Ovary (tissue), 9 donors: Measurements from ENCODE around the gene INTU. TPM values are rescaled to one million over a fixed set of nuclear protein-coding genes. Genes with fewer than 3 reads are reported as not detected.

ENCODE experiments used
- DNase-seq, 5 donors: peaks; one replicate each; pipeline ENCODE4 v3.0.0-alpha.2; 2019 to 2020
- H3K27ac ChIP-seq, 2 donors: fragments of 200-600 bp; one replicate each; pipeline versions ENCODE4 v1.5.1 to v1.8.0; 2019 to 2022
- H3K27me3 ChIP-seq: fragments of 200-600 bp; one replicate; pipeline ENCODE4 v1.8.0; 2022
- H3K36me3 ChIP-seq: fragments of 200-600 bp; sonication (generic); one replicate; pipeline ENCODE4 v1.5.1; 2019
- H3K4me1 ChIP-seq: one replicate; pipeline ENCODE4 v1.8.1; 2013; ENCODE audit warnings: mild to moderate bottlenecking, moderate library complexity; ENCODE audit not compliant: insufficient read depth
- H3K4me3 ChIP-seq: fragments of 200-600 bp; sonication (generic); one replicate; pipeline ENCODE4 v1.5.1; 2017
- H3K9me3 ChIP-seq, 2 donors: fragments of 200-600 bp in 1 of 2; sonication (generic) in 1 of 2; one replicate each; pipeline versions ENCODE4 v1.5.1 to v1.8.1; 2013 to 2019; ENCODE audit warnings: mild to moderate bottlenecking in 1 of 2, moderate library complexity in 1 of 2
- EP300 ChIP-seq: sonication (generic); formaldehyde crosslinking; IDR thresholded peaks from one replicate; pipeline ENCODE4 v1.6.1; 2017; ENCODE audit warnings: antibody characterized with exemption
- POLR2A ChIP-seq: fragments of 450-650 bp; IDR thresholded peaks from one replicate; pipeline ENCODE4 v1.6.1; 2017; ENCODE audit warnings: antibody characterized with exemption, mild to moderate bottlenecking, moderate library complexity
- WGBS, 3 donors: extraction: QIAGEN DNeasy Blood & Tissue Kit in 1 of 3; methylation state at CpG; one replicate each; pipeline versions ENCODE4 v1.1.5 to v1.1.7; 2013 to 2017; 5-methylcytosine and 5-hydroxymethylcytosine counted together
- intact Hi-C, 4 donors: fragments of 100-400 bp; cut with DNase I; formaldehyde crosslinking; loops; one replicate each; pipeline versions ENCODE4 v1.11.0 to v1.15.1; 2022 to 2023
- polyA plus RNA-seq, 2 donors: library from polyadenylated mRNA; stranded (reverse); fragments of 200-250 nt in 1 of 2; fragments of 350-450 nt in 1 of 2; fragmentation: Illumina TruSeq in 1 of 2; extraction: RNeasy Lipid Tissue Mini Kit (QIAGEN cat#74804) in 1 of 2; gene quantifications; one replicate each; pipeline ENCODE4 v1.2.3, GENCODE V29; 2013 to 2014
- total RNA-seq, 7 donors: library from RNA; depleted of rRNA in 2 of 7; stranded (reverse); fragments of >200 nt in 2 of 7; fragmentation: NEBNext Ultra II Directional in 3 of 7; extraction: Animal tissue kit (Norgen Biotek cat#: 25700) in 3 of 7; gene quantifications; one replicate each; pipeline versions ENCODE4 v1.1.0 to v1.2.4, GENCODE V29; 2016 to 2023
- TF ChIP-seq, protein P1 (sequence below), 3 donors: fragments of 450-650 bp in 2 of 3; fragments of 200-600 bp in 1 of 3; IDR thresholded peaks; one replicate each; pipeline versions ENCODE4 v1.5.1 to v1.8.0; 2016 to 2022; ENCODE audit warnings: antibody characterized with exemption in 3 of 3, mild to moderate bottlenecking in 1 of 3
- donor health status: DM: no; HTN: no; CAD: no; lungs with moderate emphysema.
- donor health status: DM: no; HTN: no; CAD: no.
- donor health status: Bipolar disorder and iron deficiency.
- donor health status: DM: yes; HTN: yes; CAD: no.
- donor health status: DM: no; HTN: no; CAD: no.
- donor health status: DM: yes; HTN: yes; CAD: no.

INTU gene
- total and polyA plus RNA-seq, 9 donors: 5.5 to 23.2 (median 11.7) TPM

DNA sequence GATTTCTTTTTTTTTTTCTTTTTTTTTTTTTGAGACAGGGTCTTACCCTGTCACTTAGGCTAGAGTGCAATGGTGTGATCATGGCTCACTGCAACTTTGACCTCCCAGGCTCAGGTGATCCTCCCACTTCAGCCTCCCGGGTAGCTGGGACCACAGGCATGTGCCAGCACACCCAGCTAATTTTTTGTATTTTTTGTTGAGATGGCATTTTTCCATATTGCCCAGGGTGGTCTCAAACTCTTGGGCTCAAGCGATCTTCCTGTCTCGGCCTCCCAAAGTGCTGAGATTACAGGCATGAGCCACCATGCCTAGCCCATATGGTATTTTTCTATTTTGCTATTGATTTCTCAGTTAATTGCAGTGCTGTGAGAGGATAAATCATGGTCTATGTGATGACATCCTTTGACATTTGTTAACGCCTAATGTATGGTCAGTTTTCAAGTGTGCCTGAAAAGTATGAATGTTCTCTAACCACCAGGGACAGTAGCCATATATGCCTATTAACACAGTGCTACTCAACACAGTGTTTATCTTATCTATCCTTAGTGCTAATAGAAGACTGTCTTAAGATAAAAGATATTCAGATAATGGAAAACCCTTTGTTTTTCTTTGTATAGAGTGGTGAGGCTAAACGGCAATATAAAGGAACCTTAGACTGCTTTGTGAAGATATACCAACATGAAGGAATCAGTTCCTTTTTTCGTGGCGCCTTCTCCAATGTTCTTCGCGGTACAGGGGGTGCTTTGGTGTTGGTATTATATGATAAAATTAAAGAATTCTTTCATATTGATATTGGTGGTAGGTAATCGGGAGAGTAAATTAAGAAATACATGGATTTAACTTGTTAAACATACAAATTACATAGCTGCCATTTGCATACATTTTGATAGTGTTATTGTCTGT, 140.3 kb downstream of the INTU start:
- TF ChIP-seq EP300: no peak
- TF ChIP-seq, protein P1, sequence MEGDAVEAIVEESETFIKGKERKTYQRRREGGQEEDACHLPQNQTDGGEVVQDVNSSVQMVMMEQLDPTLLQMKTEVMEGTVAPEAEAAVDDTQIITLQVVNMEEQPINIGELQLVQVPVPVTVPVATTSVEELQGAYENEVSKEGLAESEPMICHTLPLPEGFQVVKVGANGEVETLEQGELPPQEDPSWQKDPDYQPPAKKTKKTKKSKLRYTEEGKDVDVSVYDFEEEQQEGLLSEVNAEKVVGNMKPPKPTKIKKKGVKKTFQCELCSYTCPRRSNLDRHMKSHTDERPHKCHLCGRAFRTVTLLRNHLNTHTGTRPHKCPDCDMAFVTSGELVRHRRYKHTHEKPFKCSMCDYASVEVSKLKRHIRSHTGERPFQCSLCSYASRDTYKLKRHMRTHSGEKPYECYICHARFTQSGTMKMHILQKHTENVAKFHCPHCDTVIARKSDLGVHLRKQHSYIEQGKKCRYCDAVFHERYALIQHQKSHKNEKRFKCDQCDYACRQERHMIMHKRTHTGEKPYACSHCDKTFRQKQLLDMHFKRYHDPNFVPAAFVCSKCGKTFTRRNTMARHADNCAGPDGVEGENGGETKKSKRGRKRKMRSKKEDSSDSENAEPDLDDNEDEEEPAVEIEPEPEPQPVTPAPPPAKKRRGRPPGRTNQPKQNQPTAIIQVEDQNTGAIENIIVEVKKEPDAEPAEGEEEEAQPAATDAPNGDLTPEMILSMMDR (IDR thresholded peaks at IDR 0.05): no peak
- no peak for TF ChIP-seq POLR2A
- H3K4me3 ChIP-seq: no peak overlapping the region
- DNase-seq: no peak
- H3K36me3 ChIP-seq: no peaks in the 10 kb centered on the region
- no peaks in the 10 kb centered on the region for H3K9me3 ChIP-seq
- intact Hi-C loops: no loop called here
- WGBS, 3 donors: 88 to 92% (median 90%) methylated on average over 10 of the region's 10 CpGs
- H3K27me3 ChIP-seq: no peaks in the 10 kb centered on the region
- no peak overlapping the region for H3K27ac ChIP-seq
- H3K4me1 ChIP-seq: no peaks in the 10 kb centered on the region

DNA sequence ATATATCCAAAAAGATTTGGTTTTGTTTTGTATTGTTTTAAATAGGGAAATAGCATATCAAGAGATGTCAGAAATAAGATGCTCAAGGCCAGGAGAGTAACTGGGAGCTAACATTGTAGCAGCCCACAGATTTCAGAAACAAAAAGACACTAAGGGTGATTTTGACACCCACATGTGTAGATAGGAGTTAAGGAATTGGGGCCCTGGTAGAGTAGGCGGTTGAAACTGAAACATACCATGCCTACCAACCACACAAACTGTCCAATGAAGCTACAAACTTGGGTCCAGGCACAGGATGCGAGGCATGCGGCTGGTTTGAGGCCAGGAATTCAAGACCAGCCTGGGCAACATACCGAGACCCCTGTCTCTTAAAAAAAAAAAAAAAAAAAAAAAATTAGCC, 143.1 kb downstream of the INTU start:
- intact Hi-C loops: no loop called here
- Histone ChIP-seq H3K4me1 (no peaks in the 10 kb centered on the region), H3K9me3 (no peaks in the 10 kb centered on the region), H3K27me3 (no peaks in the 10 kb centered on the region), H3K36me3 (no peaks in the 10 kb centered on the region), H3K4me3 (no peak overlapping the region), H3K27ac (no peak overlapping the region)
- WGBS, 3 donors: 89 to 100% (median 97%) methylated on average over 4 of the region's 4 CpGs
- TF ChIP-seq, protein P1 (IDR thresholded peaks at IDR 0.05): no peak
- TF ChIP-seq EP300: no peak
- TF ChIP-seq POLR2A: no peak
- DNase-seq: no peak

Other genes with a start within 250 kb of the INTU start
- not detected for gene SLC25A31, start 97.4 kb downstream of the INTU start, total RNA-seq
- gene SLC25A31, start 97.4 kb downstream of the INTU start, polyA plus RNA-seq: under 1 TPM in 1 of 2 donors, not detected in 1; 0.12 TPM
- gene HSPA4L, start 149.4 kb downstream of the INTU start, total RNA-seq: 10 to 100 TPM in 2 of 7 donors, 1 to 10 TPM in 5; 2.8 to 12.6 (median 7.7) TPM
- 1 to 10 TPM in 1 of 2 donors, under 1 TPM in 1; 0.63 to 4.2 TPM for gene HSPA4L, start 149.4 kb downstream of the INTU start, polyA plus RNA-seq
- gene PLK4, start 247.9 kb downstream of the INTU start, total RNA-seq: 1 to 10 TPM in 5 of 7 donors, under 1 TPM in 2; 0.48 to 4.4 (median 1.7) TPM
- gene PLK4, start 247.9 kb downstream of the INTU start, polyA plus RNA-seq: 1 to 10 TPM; 1.8 to 2.1 TPM